ENCODE results near the gene MPC1.
"Not testable (repeated sequence)": the region's sequence is repeated elsewhere in the genome, so short reads cannot be mapped to it uniquely, and the experiment has no call there.

The MPC1 gene

GRCh38 chr6:166379103-166379586, 3.6 kb downstream of the MPC1 start:
- DNase-seq = no peak

DNA sequence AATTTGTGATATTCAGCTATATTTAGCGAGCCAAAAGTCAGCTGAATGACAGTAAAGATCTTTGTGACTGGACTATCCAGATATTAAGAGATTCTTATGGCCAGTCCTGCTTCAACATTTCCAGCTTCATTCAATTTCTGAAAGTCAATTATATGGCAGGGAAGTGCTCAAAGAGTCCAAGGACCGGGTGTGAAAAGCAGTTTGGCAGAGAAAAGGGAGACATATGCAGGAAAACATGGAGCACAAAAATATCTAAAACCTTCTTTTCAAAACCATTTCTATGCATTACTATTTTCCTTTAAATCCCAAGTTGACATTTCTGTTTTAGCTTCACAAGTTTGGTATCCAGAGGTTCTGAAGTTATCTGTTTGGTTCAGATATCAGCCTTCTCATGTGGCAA, 5.0 kb downstream of the MPC1 start:
- no peak for DNase-seq

DNA sequence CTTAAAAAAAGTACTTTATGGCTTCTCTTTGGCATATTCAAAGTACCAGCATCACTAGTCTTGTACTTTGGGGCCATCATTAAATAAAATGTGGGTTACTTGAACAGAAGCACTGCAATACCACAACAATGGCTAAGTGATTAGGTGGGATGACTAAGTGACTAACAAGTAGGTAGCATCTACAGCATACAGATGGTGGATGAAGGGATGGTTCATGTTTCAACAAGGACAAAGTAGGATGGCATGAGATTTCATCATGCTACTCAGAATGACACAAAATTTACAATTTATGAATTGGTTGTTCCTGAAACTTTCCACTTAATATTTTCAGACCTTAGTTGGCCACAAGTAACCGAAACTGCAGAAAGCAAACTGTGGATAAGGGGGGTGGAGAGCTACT, 7.7 kb downstream of the MPC1 start:
- DNase-seq = no peak

- DNase-seq = no peak
These were observed 12.3 kb downstream of the MPC1 start for GRCh38 chr6:166370489-166370888.

DNA sequence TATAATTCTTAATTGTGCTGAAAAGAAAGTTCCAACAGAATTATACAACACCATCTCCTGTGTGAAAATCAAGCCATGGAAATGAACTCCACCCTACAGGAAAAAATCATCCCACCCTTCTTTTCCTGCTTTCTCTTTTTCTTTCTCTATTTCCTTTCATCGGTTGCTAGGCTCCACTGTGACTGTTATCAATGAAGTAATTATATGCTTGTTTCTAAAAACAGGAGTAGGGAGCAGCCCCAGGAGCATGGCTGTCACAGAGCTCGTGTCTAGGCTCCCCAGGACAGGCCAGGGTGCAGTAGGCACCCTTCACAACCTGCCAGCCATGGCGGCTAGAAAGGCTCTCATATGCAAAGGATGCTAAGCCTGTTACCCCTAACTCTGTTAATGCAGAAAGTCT, 13.0 kb downstream of the MPC1 start:
- no peak for DNase-seq

DNA sequence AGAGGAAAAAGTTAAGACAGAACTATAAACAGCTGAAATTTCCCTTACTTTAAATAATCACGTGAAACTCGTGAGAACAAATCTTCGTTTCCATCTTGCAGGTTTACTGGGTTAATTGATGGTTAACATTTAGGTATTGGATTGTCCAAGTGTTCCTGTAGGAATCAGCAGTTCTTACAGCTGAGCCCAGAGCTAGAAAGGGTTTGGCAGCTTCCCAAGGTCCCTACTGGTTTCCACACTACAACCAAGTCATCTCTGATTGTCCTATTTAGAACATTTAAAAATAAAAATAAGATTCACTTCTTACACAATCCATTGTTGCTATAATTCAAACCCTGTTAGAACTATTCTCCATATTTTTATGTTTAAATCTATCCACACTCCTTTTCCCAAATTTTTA, 15.8 kb downstream of the MPC1 start:
- no peak for DNase-seq

DNA sequence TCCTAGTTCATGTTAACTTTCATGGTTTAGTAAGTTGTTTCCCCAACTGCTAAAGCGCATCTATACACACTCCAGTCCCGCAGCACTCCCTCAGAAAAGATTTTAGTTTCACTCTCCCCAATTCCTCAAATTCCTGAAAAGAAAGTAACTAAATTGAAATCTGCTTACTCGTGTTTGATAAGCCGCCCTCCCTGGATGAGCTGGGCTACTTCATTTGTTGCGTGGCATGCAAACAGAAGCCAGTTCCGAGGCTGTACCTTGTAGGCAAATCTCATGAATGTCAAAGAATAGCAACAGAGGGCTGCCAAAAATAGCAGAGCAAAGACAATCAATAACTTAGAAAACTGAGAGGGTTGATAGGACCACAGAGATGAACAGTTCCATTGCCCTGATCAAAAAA, 16.9 kb downstream of the MPC1 start:
- no peak for DNase-seq

DNA sequence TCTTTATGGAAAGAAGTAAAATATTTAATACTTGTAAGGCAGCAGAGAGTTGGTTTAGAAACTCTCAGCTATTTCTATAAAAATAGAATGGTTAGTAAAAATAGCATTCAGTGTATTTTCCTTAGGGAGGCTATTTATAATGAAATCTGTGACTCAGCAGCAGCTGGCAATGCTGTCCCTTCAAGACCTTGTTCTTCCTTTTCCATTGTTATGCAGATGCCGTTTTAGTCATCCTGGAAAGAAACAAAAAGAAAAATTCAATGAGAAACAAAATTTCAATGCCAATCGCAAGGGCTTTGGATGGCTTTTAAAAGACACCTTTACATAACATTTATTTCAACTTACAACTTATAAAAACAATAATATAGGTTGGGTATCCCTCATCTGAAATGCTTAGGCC, 17.5 kb downstream of the MPC1 start:
- no peak for DNase-seq

GRCh38 chr6:166364456-166364855, 18.3 kb downstream of the MPC1 start:
- no peak for DNase-seq

DNA sequence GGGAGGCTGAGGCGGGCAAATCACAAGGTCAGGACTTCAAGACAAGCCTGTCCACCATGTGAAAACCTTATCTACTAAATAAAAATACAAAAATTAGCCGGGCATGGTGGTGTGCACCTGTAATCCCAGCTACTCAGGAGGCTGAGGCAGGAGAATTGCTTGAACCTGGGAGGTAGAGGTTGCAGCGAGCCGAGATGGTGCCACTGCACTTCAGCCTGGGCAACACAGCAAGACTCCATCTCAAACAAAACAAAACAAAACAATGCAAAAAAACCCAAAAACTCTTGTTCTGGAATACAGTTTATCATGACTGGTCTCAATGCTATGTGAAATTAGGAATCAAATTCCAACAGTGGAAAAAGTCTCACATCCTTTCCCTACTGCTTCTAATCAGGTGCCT, 20.3 kb downstream of the MPC1 start:
- DNase-seq = not testable (repeated sequence)

DNA sequence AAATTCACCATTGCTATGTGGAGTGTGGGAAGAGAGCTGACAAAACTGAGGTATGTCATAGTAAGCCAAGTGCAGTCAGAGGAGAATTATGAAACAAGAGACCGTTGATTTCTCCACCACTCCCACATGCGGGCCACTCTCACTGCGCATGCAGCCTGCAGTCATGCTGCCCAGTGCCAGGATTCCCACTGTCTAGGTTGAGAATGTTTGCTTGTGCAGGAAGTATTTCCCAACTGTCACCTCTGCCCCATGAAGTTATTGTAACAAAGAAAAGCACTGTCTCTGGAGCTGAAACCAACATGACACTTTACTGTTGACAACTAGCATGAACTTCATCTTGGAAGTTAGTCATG, 21.7 kb downstream of the MPC1 start:
- DNase-seq = no peak

GRCh38 chr6:166360243-166361076, 22.3 kb downstream of the MPC1 start:
- DNase-seq = no peak

DNA sequence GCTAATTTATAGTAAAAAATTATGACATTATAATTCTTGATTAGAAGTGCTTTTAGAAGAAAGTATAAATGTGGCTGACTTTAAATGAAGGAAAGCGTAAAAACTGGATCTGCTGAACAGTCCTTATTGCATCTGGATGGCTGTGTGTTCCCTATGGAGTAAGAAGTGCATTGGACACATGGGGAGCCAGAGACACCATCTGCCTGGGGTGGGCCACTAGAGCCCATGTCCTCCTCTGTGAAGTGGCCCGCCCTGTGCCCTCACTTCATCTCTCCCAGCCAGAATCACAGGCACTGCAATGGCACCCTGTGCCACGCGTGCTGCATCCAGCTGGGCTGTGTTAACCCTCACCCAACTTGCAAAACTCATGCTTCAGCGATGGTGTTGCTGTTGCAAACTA, 27.2 kb downstream of the MPC1 start:
- no peak for DNase-seq

GRCh38 chr6:166354965-166355364, 27.8 kb downstream of the MPC1 start:
- no peak for DNase-seq

DNA sequence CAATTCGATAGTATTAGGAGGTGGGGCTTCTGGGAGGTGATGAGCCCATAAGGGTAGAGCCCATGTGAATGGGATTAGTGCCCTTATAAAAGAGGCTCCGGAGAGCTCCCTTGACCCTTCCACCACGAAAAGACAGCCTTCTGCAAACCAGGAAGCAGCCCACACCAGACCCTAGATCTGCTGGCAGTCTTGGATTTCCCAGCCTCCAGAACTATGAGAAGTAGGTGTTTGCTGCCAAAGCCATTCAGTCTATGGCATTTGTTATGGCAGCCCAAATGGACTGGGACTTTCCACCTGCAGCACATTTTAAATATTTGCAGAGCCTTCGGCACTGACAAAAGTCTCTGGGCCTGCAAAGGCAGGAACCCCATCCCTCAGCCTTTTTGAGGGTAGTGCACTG, 28.6 kb downstream of the MPC1 start:
- no peak for DNase-seq

- no peak for DNase-seq
These were observed 29.2 kb downstream of the MPC1 start for GRCh38 chr6:166353507-166353906.

GRCh38 chr6:166352923-166353322, 29.8 kb downstream of the MPC1 start:
- DNase-seq = no peak

GRCh38 chr6:166351715-166352285, 30.9 kb downstream of the MPC1 start:
- DNase-seq = no peak

DNA sequence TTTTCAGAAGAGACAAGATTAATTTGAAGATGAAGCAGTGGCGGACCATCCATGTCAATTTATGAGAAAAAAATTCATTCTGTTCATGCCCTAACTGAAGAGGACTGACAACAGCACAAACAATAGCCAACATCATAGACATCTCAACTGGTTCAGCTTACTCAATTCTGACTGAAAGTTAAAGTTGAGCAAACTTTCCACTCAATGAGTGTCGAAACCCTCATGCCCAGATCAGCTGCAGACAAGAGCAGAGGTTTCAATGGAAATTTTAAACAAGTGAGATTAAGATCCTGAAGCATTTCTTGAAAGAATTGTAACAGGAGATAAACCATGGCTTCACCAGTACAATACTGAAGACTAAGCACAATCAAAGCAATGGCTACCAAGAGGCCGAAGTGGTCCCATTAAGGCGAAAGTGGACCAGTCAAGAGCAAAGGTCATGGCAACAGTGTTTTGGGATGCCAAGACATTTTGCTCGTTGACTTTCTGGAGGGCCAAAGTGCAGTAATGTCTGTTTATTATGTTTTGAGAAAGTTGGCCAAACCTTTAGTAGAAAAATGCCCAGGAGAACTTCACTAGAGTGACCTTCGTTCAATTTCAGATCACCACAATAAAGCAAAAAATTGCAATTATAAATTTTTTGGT, 34.3 kb downstream of the MPC1 start:
- DNase-seq = no peak

DNA sequence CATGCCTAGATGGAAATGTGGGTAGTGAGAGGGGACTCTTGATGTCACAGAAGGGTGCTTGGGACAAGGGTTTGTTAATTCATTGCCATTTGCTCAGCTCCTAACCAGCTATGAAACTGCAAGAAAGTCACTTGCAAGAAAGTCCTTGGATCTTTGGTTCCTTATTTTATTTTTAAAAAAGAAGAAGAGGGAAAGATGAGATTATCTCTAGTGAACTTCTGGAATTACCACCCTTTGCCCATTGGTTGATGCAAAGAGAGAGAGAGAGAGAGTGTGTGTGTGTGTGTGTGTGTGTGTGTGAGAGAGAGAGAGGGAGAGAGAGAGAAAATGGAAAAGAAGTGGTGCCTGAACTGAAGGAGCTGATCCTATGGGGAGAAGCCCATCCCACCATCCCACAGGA, 35.8 kb downstream of the MPC1 start:
- no peak for DNase-seq

- DNase-seq = no peak
These were observed 36.3 kb downstream of the MPC1 start for GRCh38 chr6:166346449-166346848.

- DNase-seq = not testable (repeated sequence)
These were observed 37.1 kb downstream of the MPC1 start for GRCh38 chr6:166345672-166346071.

GRCh38 chr6:166344921-166345320, 37.8 kb downstream of the MPC1 start:
- DNase-seq = not testable (repeated sequence)

GRCh38 chr6:166344240-166344639, 38.5 kb downstream of the MPC1 start:
- no peak for DNase-seq

Measured in left hindlimb (tissue), 1 donor.